GM21515 (cell line): ENCODE measurements around the gene HINT2.

Experiments used
- ATAC-seq: cut with Tn5 transposase; IDR thresholded peaks from one replicate; pipeline ENCODE4 v1.9.1; 2021; ENCODE audit not compliant: unreplicated experiment

HINT2 gene

DNA sequence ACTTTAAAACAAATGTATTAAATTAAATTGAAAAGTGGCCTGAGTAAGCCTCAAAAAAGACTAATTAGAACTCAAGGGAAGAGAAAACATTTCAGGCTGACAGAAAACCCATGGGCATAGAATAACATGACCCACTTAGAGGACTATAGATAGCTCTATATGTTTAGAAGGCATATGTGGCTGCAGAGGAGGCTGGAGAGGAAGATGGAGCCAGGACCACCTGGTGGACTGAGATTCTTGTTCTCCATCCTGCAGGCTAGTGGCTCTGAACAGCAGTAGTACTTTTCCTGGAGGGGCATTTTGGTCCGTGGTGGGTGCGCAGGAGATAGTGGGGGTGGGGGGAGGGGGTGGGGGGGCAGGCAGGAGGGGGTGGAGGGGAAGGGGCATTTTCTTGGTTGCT is 33.8 kb downstream of the HINT2 start:
- ATAC-seq: no peak

DNA sequence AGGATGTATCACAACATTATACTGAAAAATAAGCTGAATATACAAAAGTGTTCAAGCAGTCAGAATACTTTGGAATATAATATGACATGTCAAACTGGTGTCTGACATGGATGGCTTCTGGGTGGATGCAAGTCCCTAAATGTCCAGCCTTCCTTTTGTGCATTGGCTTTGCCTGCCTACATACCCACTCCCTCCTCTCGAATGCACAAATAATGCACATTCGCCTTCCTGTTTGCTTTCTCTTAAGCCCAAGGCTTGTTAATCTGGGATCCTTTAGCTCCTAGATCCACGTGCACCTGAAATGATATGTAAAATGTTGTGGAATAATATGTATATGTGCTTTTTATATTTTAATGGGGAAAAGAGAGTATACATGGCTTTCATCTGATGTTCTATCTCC is 36.3 kb downstream of the HINT2 start:
- no peak for ATAC-seq

DNA sequence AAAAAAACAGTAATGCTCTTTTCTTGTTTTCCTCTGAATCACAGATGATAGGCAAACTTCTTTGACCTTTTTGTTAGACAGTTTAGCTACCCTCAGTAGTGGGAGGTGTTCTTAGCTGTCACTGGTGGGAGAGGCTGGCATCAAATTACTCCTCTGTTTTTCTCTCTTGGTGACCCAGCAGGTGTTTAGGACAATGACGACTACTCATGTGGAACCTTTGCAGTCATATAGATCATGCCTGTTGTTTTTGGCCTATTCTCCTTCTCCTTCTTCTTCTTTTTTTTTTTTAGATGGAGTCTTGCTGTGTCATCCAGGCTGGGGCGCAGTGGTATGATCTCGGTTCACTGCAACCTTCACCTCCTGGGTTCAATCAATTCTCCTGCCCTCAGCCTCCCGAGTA is 38.8 kb downstream of the HINT2 start:
- no peak for ATAC-seq

GRCh38 chr9:35774907-35775635 is 39.8 kb downstream of the HINT2 start:
- no peak for ATAC-seq

- ATAC-seq: no peak
These were observed 42.9 kb downstream of the HINT2 start for GRCh38 chr9:35771943-35772342.

GRCh38 chr9:35771534-35771933 is 43.3 kb downstream of the HINT2 start:
- no peak for ATAC-seq

DNA sequence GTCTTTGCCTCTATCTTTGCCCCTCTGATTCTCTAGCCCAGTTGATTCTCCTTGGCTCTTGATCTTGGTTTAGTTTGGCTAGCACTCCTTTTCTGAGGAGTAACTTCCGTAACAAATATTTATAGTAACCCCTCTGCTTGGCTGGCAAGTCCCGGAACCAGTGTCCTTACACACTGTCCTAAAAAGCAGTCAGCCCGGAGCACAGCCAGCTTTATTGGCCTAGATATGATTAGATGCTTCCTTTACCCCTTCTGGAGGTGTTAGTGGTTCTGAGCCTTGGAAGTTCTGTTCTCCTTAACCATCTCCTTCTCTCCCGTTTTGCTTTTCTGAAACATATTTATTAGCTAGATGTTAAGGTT is 43.8 kb downstream of the HINT2 start:
- no peak for ATAC-seq

DNA sequence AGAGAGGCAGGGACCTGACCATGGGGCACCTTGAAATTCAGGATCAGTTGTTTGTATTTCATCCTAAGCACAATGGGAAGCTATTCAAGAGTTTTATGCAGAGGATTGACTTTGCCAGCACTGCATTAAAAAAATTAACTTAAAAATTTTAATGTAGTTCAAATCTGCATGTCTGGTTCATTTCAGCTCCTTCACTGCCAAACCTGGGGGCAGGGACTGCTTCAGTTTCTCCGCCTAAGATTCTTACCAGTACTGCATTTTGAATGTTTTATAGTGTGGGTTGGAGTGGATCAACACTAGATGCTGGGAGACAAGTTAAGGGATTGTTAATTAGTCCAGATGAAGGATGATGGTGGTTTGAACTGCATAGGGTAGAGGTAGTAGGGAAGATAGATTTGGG is 45.1 kb downstream of the HINT2 start:
- no peak for ATAC-seq

DNA sequence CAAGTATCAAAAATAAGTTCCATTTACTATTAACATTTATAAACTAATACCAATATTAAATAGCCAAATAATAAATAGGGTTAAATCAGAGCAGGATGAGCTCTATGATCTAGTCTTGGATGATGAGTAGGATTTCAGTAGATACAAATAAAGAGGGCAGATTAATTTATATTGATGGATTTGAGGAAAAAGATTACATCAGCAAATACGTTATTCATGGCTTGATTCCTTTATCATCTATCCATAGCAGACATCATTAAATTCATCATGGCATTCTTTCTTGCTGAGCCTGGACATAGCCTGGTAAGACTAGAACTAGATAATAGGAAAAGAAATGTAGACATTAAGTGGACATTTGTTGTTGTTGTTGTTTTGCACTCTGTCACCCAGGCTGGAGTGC is 47.4 kb downstream of the HINT2 start:
- no peak for ATAC-seq

DNA sequence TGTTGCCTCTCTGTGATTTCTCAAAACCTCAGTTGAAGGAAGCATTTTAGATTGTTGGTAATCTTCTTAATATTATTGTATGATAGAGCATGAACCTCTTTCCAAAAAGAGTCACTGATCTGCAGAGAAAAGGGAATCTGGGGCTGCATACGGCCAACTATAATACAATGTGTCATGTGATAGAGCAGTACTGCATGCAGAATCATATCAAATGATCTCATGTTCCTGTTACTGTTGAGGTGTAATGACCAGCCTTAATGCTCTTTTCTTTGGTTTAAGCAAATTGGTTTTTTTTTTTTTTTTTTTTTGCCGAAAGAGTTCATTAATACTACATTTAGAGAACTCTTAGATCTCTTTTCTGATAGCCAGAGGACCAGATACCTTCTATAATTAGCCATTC is 47.8 kb downstream of the HINT2 start:
- ATAC-seq: no peak

DNA sequence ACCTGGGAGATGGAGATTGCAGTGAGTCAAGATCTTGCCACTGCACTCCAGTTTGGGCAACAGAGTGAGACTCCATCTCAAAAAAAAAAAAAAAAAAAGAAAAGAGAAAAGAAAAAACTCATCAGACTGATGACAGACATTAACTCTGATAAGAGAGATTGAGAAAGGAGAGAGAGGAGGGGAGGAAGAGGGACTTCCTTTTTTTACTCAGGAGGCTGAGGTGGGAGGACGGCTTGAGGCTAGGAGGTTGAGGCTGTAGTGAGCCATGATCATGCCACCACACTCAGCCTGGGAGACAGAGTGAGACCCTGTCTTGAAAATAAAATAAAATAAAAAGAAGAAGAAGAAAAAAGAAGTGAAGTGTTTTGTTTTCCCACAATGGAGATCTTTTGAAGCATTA is 51.0 kb downstream of the HINT2 start:
- ATAC-seq: no peak

DNA sequence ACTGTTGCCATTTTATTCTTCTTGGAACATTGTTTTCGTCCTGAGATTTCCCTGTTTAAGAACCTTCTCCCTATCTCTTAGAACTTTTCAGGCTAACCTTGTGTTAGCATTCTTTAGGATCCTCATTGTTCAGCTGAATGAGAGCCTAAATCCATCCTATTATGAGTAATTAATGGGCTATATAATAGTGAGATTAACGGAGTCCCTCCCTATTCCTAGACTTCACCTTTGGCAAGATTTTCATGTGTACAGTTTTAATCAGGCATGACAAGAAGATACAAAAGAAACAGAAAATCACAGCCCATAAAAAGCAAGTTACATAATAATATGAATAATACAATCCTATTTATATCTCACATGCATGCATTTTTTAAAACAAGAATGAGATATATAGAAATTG is 51.7 kb downstream of the HINT2 start:
- no peak for ATAC-seq
